HEK293 (cell line): ENCODE results near the gene CRYBG2.
A peak's percentile ranks its signal among the peaks of the same experiment; 100 is the strongest.

Source experiments
- CTCF ChIA-PET: fragments of 350-600 bp; formaldehyde crosslinking; extraction: SDS; loops from one replicate; lab custom pipeline; 2021; ENCODE audit warnings: antibody characterized with exemption; lab: Yijun Ruan, JAX
- POLR2A ChIA-PET: fragments of 300-600 bp; formaldehyde crosslinking; extraction: SDS; loops from one replicate; lab custom pipeline; 2020; ENCODE audit warnings: antibody characterized with exemption, inconsistent platforms; lab: Yijun Ruan, JAX
- H3K27ac ChIP-seq: fragments of 200-500 bp; sonication (Bioruptor generic); 2 replicates; pipeline ENCODE4 v1.5.1; 2014; ENCODE audit warnings: low read depth, low read length, control low read depth, inconsistent platforms; ENCODE audit errors: extremely low read depth
- H3K36me3 ChIP-seq, 2 experiments: fragments of 200-500 bp in 1 of 2; sonication (Bioruptor generic) in 1 of 2; 1 replicate in 1 of 2; 2 replicates in 1 of 2; pipeline ENCODE4 v1.5.1; 2014 to 2017; ENCODE audit warnings: inconsistent platforms in 2 of 2, low read length in 2 of 2; ENCODE audit not compliant: control insufficient read depth in 2 of 2, insufficient read depth in 1 of 2
- H3K4me1 ChIP-seq: fragments of 200-500 bp; sonication (Bioruptor generic); 2 replicates; pipeline ENCODE4 v1.5.1; 2014; ENCODE audit warnings: mild to moderate bottlenecking, low read length, inconsistent platforms; ENCODE audit not compliant: control insufficient read depth, insufficient read depth
- H3K4me3 ChIP-seq: 2 replicates; pipeline ENCODE4 v1.5.1; 2011; ENCODE audit warnings: low read depth, mild to moderate bottlenecking, control low read depth, low read length, moderate library complexity
- H3K9me3 ChIP-seq: fragments of 200-500 bp; sonication (Bioruptor generic); 2 replicates; pipeline ENCODE4 v1.5.1; 2014; ENCODE audit warnings: low read depth, low read length, inconsistent platforms; ENCODE audit not compliant: control insufficient read depth, insufficient read depth
- BCL11B ChIP-seq: fragments of 450-650 bp; formaldehyde crosslinking; IDR thresholded peaks from 2 replicates; pipeline ENCODE4 v1.5.1; 2016; ENCODE audit warnings: low read depth, missing biosample characterization, missing genetic modification characterization
- CTCF ChIP-seq: fragments of 450-650 bp; formaldehyde crosslinking; IDR thresholded peaks from 2 replicates; pipeline ENCODE4 v1.5.1; 2016; ENCODE audit warnings: missing biosample characterization, missing genetic modification characterization
- GLIS2 ChIP-seq: fragments of 450-650 bp; formaldehyde crosslinking; IDR thresholded peaks from 2 replicates; pipeline ENCODE4 v1.5.1; 2016; ENCODE audit warnings: missing biosample characterization, missing genetic modification characterization
- KLF9 ChIP-seq: fragments of 450-650 bp; formaldehyde crosslinking; IDR thresholded peaks from 2 replicates; pipeline ENCODE4 v1.5.1; 2016; ENCODE audit warnings: missing biosample characterization, missing genetic modification characterization, low read depth
- PBX3 ChIP-seq: sonication (generic); formaldehyde crosslinking; IDR thresholded peaks from 2 replicates; pipeline ENCODE4 v1.8.1; 2022; ENCODE audit warnings: mild to moderate bottlenecking, moderate library complexity, missing genetic modification reagents
- SP2 ChIP-seq: fragments of 450-650 bp; formaldehyde crosslinking; IDR thresholded peaks from 2 replicates; pipeline ENCODE4 v1.5.1; 2016; ENCODE audit warnings: missing biosample characterization, missing genetic modification characterization
- TCF7L2 ChIP-seq: IDR thresholded peaks from 2 replicates; pipeline ENCODE4 v1.6.1; 2011; ENCODE audit warnings: low read depth, mild to moderate bottlenecking, inconsistent platforms, low read length, moderate library complexity, borderline replicate concordance
- YY1 ChIP-seq: fragments of 450-650 bp; formaldehyde crosslinking; IDR thresholded peaks from 2 replicates; pipeline ENCODE4 v1.5.1; 2018; ENCODE audit warnings: missing biosample characterization, missing genetic modification characterization
- ZBTB8A ChIP-seq: fragments of 450-650 bp; formaldehyde crosslinking; IDR thresholded peaks from 2 replicates; pipeline ENCODE4 v1.5.1; 2016; ENCODE audit warnings: missing biosample characterization, missing genetic modification characterization
- ZIC2 ChIP-seq: fragments of 450-650 bp; formaldehyde crosslinking; IDR thresholded peaks from 2 replicates; pipeline ENCODE4 v1.5.1; 2016; ENCODE audit warnings: missing biosample characterization, missing genetic modification characterization
- ZNF2 ChIP-seq: fragments of 450-650 bp; formaldehyde crosslinking; IDR thresholded peaks from 2 replicates; pipeline ENCODE4 v1.5.1; 2016; ENCODE audit warnings: missing biosample characterization, missing genetic modification characterization
- ZNF214 ChIP-seq: fragments of 450-650 bp; formaldehyde crosslinking; IDR thresholded peaks from 2 replicates; pipeline ENCODE4 v1.5.1; 2017; ENCODE audit warnings: missing biosample characterization, mild to moderate bottlenecking, missing genetic modification characterization, borderline replicate concordance
- ZNF280D ChIP-seq: fragments of 450-650 bp; formaldehyde crosslinking; IDR thresholded peaks from 2 replicates; pipeline ENCODE4 v1.5.1; 2016; ENCODE audit warnings: missing biosample characterization, missing genetic modification characterization
- ZNF354C ChIP-seq: fragments of 450-650 bp; formaldehyde crosslinking; IDR thresholded peaks from 2 replicates; pipeline ENCODE4 v1.5.1; 2016; ENCODE audit warnings: missing biosample characterization, missing genetic modification characterization, low read depth, borderline replicate concordance
- ZNF501 ChIP-seq: fragments of 450-650 bp; formaldehyde crosslinking; IDR thresholded peaks from 2 replicates; pipeline ENCODE4 v1.5.1; 2016; ENCODE audit warnings: missing biosample characterization, missing genetic modification characterization
- ZNF513 ChIP-seq: fragments of 450-650 bp; IDR thresholded peaks from 2 replicates; pipeline ENCODE4 v1.5.1; 2018; ENCODE audit warnings: missing biosample characterization, missing genetic modification characterization
- ZNF521 ChIP-seq: fragments of 450-650 bp; formaldehyde crosslinking; IDR thresholded peaks from 2 replicates; pipeline ENCODE4 v1.5.1; 2017; ENCODE audit warnings: missing biosample characterization, mild to moderate bottlenecking, missing genetic modification characterization
- ZNF544 ChIP-seq: fragments of 450-650 bp; formaldehyde crosslinking; IDR thresholded peaks from 2 replicates; pipeline ENCODE4 v1.5.0; 2017; ENCODE audit warnings: missing biosample characterization, missing genetic modification characterization
- ZNF549 ChIP-seq: fragments of 450-650 bp; IDR thresholded peaks from 2 replicates; pipeline ENCODE4 v1.5.1; 2018; ENCODE audit warnings: missing biosample characterization, missing genetic modification characterization, mild to moderate bottlenecking, inconsistent platforms, moderate library complexity
- ZNF596 ChIP-seq: fragments of 450-650 bp; IDR thresholded peaks from 2 replicates; pipeline ENCODE4 v1.5.0; 2018; ENCODE audit warnings: missing biosample characterization, mild to moderate bottlenecking, missing genetic modification characterization, moderate library complexity
- ZNF621 ChIP-seq: fragments of 450-650 bp; formaldehyde crosslinking; IDR thresholded peaks from 2 replicates; pipeline ENCODE4 v1.5.1; 2017; ENCODE audit warnings: missing biosample characterization, missing genetic modification characterization
- ZNF629 ChIP-seq: fragments of 450-650 bp; formaldehyde crosslinking; IDR thresholded peaks from 2 replicates; pipeline ENCODE4 v1.5.1; 2017; ENCODE audit warnings: missing biosample characterization, missing genetic modification characterization
- ZNF670 ChIP-seq: fragments of 450-650 bp; formaldehyde crosslinking; IDR thresholded peaks from 2 replicates; pipeline ENCODE4 v1.5.1; 2016; ENCODE audit warnings: missing biosample characterization, missing genetic modification characterization, low read depth
- ZNF776 ChIP-seq: fragments of 450-650 bp; formaldehyde crosslinking; IDR thresholded peaks from 2 replicates; pipeline ENCODE4 v1.5.0; 2017; ENCODE audit warnings: missing biosample characterization, missing genetic modification characterization, borderline replicate concordance
- ZNF791 ChIP-seq: fragments of 450-650 bp; formaldehyde crosslinking; IDR thresholded peaks from 2 replicates; pipeline ENCODE4 v1.5.1; 2016; ENCODE audit warnings: missing biosample characterization, missing genetic modification characterization
- ZNF830 ChIP-seq: fragments of 450-650 bp; IDR thresholded peaks from 2 replicates; pipeline ENCODE4 v1.5.0; 2018; ENCODE audit warnings: missing biosample characterization, missing genetic modification characterization, low read depth, mild to moderate bottlenecking, moderate library complexity
- TF ChIP-seq, protein P1 (sequence below): fragments of 450-650 bp; formaldehyde crosslinking; conservative IDR thresholded peaks from 2 replicates; pipeline ENCODE4 v1.5.1; 2016; ENCODE audit warnings: low read depth, missing biosample characterization, missing genetic modification characterization

The CRYBG2 gene

GRCh38 chr1:26321315-26322041 lies 32.5 kb downstream of the CRYBG2 start:
- Histone ChIP-seq H3K9me3 (no peaks in the 10 kb centered on the region), H3K36me3 (peaks cover 0 to 34% of the 10 kb centered on the region in 2 experiments; a peak in 2 of 3 replicates), H3K4me1 (no peaks in the 10 kb centered on the region), H3K4me3 (no peak overlapping the region), H3K27ac (no peak overlapping the region)
- ChIA-PET POLR2A (interaction anchor here (0.6 to 3.0 kb wide), 3 partner anchors 14 to 42 kb away, joined by 3 to 10 read pairs (median 6); partner anchors contain the start of gene SH3BGRL3), CTCF (interaction anchor here (0.5 to 11.1 kb wide), 52 partner anchors 8 to 1734 kb away, joined by 3 to 203 read pairs (median 4); partner anchors contain the start of genes CATSPER4, CEP85, CRYBG2 and DHDDS)
- peak; percentile 33; the same call in 1 of the 2 replicates for TF ChIP-seq ZBTB8A (tag by site-specific recombination)
- TF ChIP-seq TCF7L2 = no peak
- no peak for TF ChIP-seq ZNF776 (tag by site-specific recombination)
- no peak for TF ChIP-seq GLIS2 (tag by site-specific recombination)
- no peak for TF ChIP-seq ZNF354C
- TF ChIP-seq ZNF521 = no peak
- TF ChIP-seq BCL11B = no peak
- TF ChIP-seq ZNF214 = no peak
- no peak for TF ChIP-seq ZIC2 (tag by site-specific recombination)
- TF ChIP-seq ZNF629 (tag by site-specific recombination) = no peak
- no peak for TF ChIP-seq ZNF280D (tag by site-specific recombination)
- no peak for TF ChIP-seq PBX3 (CRISPR knock-in tag)
- no peak for TF ChIP-seq ZNF549 (tag by site-specific recombination)
- TF ChIP-seq ZNF670 (tag by site-specific recombination) = no peak
- no peak for TF ChIP-seq ZNF830 (tag by site-specific recombination)
- TF ChIP-seq SP2 (tag by site-specific recombination) = no peak
- no peak for TF ChIP-seq KLF9
- TF ChIP-seq ZNF513 (tag by site-specific recombination) = no peak
- TF ChIP-seq CTCF (tag by site-specific recombination) = peak; percentile 85
- TF ChIP-seq ZNF2 (tag by site-specific recombination) = 0 out of 2 replicates have a peak, but pooled peaks have one; percentile 45
- TF ChIP-seq, protein P1, sequence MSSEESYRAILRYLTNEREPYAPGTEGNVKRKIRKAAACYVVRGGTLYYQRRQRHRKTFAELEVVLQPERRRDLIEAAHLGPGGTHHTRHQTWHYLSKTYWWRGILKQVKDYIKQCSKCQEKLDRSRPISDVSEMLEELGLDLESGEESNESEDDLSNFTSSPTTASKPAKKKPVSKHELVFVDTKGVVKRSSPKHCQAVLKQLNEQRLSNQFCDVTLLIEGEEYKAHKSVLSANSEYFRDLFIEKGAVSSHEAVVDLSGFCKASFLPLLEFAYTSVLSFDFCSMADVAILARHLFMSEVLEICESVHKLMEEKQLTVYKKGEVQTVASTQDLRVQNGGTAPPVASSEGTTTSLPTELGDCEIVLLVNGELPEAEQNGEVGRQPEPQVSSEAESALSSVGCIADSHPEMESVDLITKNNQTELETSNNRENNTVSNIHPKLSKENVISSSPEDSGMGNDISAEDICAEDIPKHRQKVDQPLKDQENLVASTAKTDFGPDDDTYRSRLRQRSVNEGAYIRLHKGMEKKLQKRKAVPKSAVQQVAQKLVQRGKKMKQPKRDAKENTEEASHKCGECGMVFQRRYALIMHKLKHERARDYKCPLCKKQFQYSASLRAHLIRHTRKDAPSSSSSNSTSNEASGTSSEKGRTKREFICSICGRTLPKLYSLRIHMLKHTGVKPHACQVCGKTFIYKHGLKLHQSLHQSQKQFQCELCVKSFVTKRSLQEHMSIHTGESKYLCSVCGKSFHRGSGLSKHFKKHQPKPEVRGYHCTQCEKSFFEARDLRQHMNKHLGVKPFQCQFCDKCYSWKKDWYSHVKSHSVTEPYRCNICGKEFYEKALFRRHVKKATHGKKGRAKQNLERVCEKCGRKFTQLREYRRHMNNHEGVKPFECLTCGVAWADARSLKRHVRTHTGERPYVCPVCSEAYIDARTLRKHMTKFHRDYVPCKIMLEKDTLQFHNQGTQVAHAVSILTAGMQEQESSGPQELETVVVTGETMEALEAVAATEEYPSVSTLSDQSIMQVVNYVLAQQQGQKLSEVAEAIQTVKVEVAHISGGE (tag by site-specific recombination) = no peak
- no peak for TF ChIP-seq YY1 (tag by site-specific recombination)
- TF ChIP-seq ZNF596 = no peak
- TF ChIP-seq ZNF621 (tag by site-specific recombination) = no peak
- TF ChIP-seq ZNF544 = no peak
- TF ChIP-seq ZNF501 (tag by site-specific recombination) = peak; percentile 23; the same call in 1 of the 2 replicates
- TF ChIP-seq ZNF791 = no peak
